ENCODE results near the gene LASP1. TPM values are rescaled to one million over a fixed set of nuclear protein-coding genes. Genes with fewer than 3 reads are reported as not detected.
A peak's percentile ranks its signal among the peaks of the same experiment; 100 is the strongest.

LASP1 gene
- total and polyA plus RNA-seq, 8 donors: 33.7 to 183 (median 101) TPM

DNA sequence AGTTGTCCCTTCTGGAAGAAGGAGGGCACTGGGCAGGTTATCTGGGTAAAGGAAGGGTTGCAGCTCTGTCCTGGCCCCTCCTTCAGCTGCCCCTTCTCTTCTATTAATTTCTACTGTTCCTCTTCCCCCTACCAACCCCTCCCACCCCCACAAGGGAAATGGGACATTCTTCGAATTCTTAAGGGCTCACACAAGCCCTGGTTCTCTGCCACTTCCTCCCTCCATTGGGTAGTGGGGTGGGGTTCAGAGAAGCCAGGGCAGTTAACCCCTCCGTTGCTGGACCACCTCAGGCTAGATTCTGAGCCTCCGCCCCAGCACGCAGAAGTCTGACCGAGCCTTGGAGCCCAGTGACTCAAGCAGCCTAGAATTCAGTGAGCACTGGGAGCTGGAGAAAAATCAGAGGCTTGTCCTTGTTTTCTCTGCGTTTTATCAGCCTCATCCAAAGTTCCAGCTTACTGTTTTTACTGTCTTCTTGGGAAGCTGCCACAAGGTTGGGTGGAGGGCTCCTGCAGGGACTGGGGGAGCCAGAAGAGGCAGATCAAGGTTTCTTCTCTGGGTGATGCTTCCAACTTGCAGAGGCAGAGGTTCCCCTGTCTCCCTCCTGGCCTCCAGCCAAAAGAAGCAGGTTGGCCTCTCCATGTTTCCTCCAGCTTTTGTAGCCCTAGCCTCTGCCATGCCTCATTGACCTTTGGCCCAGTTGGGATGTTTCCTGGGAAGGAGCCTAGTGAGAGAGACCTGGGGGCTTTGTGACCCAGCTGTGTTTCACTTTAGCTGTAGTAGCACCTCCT lies 10.2 kb downstream of the LASP1 start:
- Histone ChIP-seq H3K9me3 (no peaks in the 10 kb centered on the region), H3K27me3 (no peaks in the 10 kb centered on the region), H3K4me3 (peak overlapping the region in 1 of 4 donors; percentile 17), H3K27ac (peak overlapping the region; percentile 31 to 75 (median 71)), H3K36me3 (peaks cover 18 to 74% (median 60%) of the 10 kb centered on the region in 4 donors), H3K4me1 (peaks cover 86 to 100% (median 97%) of the 10 kb centered on the region in 4 donors)
- peak in 1 of 2 donors; percentile 84 for DNase-seq
- WGBS, 5 donors: 21 to 42% (median 31%) methylated on average over 6 of the region's 6 CpGs
- intact Hi-C loops (cut with DNase I; ENCODE audit: low total_unique reads): no loop called here
- TF ChIP-seq EP300 (IDR thresholded peaks at IDR 0.05) (no peak), POLR2A (IDR thresholded peaks at IDR 0.05) (no peak), POLR2AphosphoS5 (IDR thresholded peaks at IDR 0.05) (peak in 1 of 3 donors; percentile 18)

DNA sequence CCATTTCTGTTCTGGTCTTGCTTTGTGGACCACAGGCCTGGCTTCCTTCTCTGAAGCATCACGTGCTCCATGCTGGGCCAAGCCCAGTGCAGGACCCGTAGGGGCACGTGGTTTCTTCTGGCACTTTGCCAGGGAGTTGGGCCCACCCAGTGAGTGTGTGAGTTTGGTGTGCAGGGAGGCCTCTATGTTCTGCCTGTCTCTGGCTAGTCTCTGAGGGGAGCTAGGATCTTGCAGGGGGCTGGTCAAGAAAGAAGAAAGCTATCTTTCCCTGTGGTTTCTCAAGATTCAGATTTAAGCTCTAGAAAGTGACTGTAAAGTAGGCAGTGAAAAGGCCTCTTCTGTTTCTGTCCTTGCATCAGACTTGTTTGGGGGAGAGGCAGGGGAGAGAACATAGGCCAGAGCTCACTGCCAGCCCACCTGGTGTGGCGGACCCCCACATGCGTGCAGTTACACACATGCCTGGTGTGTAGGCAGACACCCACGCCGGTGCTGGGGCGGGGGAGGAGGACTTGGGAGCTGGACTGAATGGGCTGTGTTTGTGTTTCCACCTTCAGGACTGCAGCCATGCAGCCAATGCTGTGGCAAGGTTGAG lies 11.8 kb downstream of the LASP1 start:
- 11 to 25% (median 11%) methylated on average over 8 of the region's 8 CpGs for WGBS, 5 donors
- peak overlapping the region in 1 of 4 donors; percentile 9 for H3K4me3 ChIP-seq
- H3K27ac ChIP-seq: peak overlapping the region; percentile 32 to 75 (median 71)
- DNase-seq: peak; percentile 52 to 94
- peaks cover 89 to 100% (median 98%) of the 10 kb centered on the region in 4 donors for H3K4me1 ChIP-seq
- intact Hi-C loops (cut with DNase I; ENCODE audit: low total_unique reads): no loop called here
- no peaks in the 10 kb centered on the region for H3K27me3 ChIP-seq
- H3K9me3 ChIP-seq: no peaks in the 10 kb centered on the region
- TF ChIP-seq POLR2A (IDR thresholded peaks at IDR 0.05) (no peak), POLR2AphosphoS5 (IDR thresholded peaks at IDR 0.05) (peak; percentile 57 to 84 (median 58)), EP300 (IDR thresholded peaks at IDR 0.05) (no peak)
- TF ChIP-seq, protein P1, sequence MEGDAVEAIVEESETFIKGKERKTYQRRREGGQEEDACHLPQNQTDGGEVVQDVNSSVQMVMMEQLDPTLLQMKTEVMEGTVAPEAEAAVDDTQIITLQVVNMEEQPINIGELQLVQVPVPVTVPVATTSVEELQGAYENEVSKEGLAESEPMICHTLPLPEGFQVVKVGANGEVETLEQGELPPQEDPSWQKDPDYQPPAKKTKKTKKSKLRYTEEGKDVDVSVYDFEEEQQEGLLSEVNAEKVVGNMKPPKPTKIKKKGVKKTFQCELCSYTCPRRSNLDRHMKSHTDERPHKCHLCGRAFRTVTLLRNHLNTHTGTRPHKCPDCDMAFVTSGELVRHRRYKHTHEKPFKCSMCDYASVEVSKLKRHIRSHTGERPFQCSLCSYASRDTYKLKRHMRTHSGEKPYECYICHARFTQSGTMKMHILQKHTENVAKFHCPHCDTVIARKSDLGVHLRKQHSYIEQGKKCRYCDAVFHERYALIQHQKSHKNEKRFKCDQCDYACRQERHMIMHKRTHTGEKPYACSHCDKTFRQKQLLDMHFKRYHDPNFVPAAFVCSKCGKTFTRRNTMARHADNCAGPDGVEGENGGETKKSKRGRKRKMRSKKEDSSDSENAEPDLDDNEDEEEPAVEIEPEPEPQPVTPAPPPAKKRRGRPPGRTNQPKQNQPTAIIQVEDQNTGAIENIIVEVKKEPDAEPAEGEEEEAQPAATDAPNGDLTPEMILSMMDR (IDR thresholded peaks at IDR 0.05): no peak
- H3K36me3 ChIP-seq: peaks cover 25 to 86% (median 69%) of the 10 kb centered on the region in 4 donors

DNA sequence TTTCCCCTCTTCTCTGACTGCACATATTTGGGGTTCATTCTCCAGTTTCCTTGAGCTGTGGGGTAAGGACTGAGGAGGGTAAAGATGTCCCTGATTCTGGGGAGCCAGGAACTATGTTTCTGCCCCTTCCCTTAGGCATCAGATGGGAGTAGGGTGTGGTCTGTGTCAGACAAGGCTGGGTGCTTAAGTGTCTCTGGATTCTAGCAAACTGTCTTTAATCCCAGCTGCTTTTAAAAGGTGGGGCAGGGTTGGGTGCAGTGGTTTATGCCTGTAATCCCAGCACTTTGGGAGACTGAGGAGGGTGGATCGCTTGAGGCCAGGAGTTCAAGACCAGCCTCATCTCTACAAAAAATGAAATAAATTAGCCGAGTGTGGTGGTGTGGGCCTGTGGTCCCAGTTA lies 13.0 kb downstream of the LASP1 start:
- DNase-seq: no peak
- Histone ChIP-seq H3K9me3 (no peaks in the 10 kb centered on the region), H3K36me3 (peaks cover 24 to 86% (median 69%) of the 10 kb centered on the region in 4 donors), H3K4me3 (no peak overlapping the region), H3K4me1 (peaks cover 83 to 100% (median 98%) of the 10 kb centered on the region in 4 donors), H3K27me3 (no peaks in the 10 kb centered on the region), H3K27ac (peak overlapping the region in 4 of 5 donors; percentile 56 to 74 (median 68))
- WGBS, 5 donors: 84 to 95% (median 94%) methylated on average over 2 of the region's 2 CpGs
- TF ChIP-seq POLR2A (IDR thresholded peaks at IDR 0.05): no peak
- intact Hi-C loops (cut with DNase I; ENCODE audit: low total_unique reads): no loop called here

DNA sequence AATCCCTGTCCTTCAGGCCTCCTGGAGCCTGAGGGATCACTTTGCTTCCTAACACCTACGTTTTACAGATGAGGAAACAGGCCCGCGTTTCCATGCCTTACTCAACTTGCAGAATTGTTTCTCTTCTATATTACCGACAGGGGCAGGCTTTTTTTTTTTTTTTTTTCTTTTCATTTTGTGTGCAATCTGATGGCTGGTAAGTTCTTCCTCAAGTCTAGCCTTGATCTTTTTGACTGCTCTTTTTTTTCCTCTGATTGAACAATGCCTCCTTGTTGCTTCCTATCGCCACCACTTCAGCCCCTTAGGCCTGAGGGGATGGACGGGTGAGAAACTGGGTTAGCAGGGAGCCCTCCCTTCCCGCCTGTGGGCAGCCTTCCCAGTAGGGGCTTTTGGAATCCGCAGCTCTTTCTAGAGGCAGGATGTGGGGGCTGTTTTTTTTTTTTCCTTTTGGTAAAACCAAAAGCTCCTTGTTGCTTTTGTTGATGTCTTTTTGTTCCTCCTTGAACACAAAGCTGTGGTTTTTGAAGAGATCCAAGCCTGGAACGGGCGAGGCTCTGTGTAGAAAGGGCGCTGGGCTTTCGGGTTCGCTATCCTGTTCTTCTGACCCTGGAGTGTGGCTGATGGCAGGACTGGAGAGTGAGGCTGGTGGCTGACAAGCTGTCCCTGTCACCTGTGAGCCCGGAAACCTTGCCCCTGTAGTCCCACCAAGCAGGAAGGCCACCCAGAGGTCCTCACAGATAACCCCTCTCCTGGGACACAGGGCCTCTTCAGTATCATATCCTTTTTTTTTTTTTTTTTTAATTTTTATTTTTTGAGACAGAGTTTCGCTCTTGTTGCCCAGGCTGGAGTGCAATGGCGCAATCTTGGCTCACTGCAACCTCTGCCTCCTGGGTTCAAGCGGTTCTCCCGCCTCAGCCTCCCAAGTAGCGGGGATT lies 14.0 kb downstream of the LASP1 start:
- peak in 1 of 2 donors; percentile 72 for DNase-seq
- WGBS, 5 donors: 48 to 63% (median 58%) methylated on average over 19 of the region's 19 CpGs
- peaks cover 82 to 100% (median 98%) of the 10 kb centered on the region in 4 donors for H3K4me1 ChIP-seq
- H3K27ac ChIP-seq: peak overlapping the region; percentile 44 to 74 (median 56)
- no peaks in the 10 kb centered on the region for H3K27me3 ChIP-seq
- intact Hi-C loops (cut with DNase I; ENCODE audit: low total_unique reads): no loop called here
- no peaks in the 10 kb centered on the region for H3K9me3 ChIP-seq
- peak overlapping the region in 2 of 4 donors; percentile 5 to 9 for H3K4me3 ChIP-seq
- no peak for TF ChIP-seq POLR2AphosphoS5 (IDR thresholded peaks at IDR 0.05)
- no peak for TF ChIP-seq EP300 (IDR thresholded peaks at IDR 0.05)
- TF ChIP-seq, protein P1 (IDR thresholded peaks at IDR 0.05): no peak
- no peak for TF ChIP-seq POLR2A (IDR thresholded peaks at IDR 0.05)
- peaks cover 14 to 86% (median 69%) of the 10 kb centered on the region in 4 donors for H3K36me3 ChIP-seq
